CD4-positive, alpha-beta memory T cell (primary cell): ENCODE measurements around the gene TXN2. TPM values are rescaled to one million over a fixed set of nuclear protein-coding genes. Genes with fewer than 3 reads are reported as not detected.
"Not testable (repeated sequence)": the region's sequence is repeated elsewhere in the genome, so short reads cannot be mapped to it uniquely, and the experiment has no call there.

Source experiments
- CTCF ChIA-PET: fragments of 350-600 bp; sonication (Branson Sonifier 250); formaldehyde crosslinking; loops from one replicate; lab custom pipeline; 2021; ENCODE audit warnings: inconsistent platforms; ENCODE audit not compliant: partially characterized antibody; lab: Charles Lee
- POLR2A ChIA-PET: fragments of 350-600 bp; sonication (Branson Sonifier 250); formaldehyde crosslinking; loops from one replicate; lab custom pipeline; 2021; ENCODE audit not compliant: partially characterized antibody; lab: Charles Lee
- DNase-seq, 5 donors: peaks; one replicate each; pipeline versions ENCODE4 v3.0.0 to v3.0.0-alpha.2; 2020 to 2022; ENCODE audit warnings: mixed read lengths in 1 of 5
- H3K27ac ChIP-seq: one replicate; pipeline ENCODE4 v1.7.0; 2013; ENCODE audit warnings: low read depth, low read length
- H3K27me3 ChIP-seq: 2 replicates; pipeline ENCODE4 v1.7.0; 2013; ENCODE audit warnings: mild to moderate bottlenecking, low read length, moderate library complexity; ENCODE audit not compliant: insufficient read depth
- H3K36me3 ChIP-seq: 2 replicates; pipeline ENCODE4 v1.7.0; 2013; ENCODE audit warnings: mild to moderate bottlenecking, low read length, moderate library complexity; ENCODE audit not compliant: insufficient read depth
- H3K4me1 ChIP-seq: 2 replicates; pipeline ENCODE4 v1.7.0; 2013; ENCODE audit warnings: mild to moderate bottlenecking, low read length, moderate library complexity; ENCODE audit not compliant: insufficient read depth
- H3K4me3 ChIP-seq, 2 donors: one replicate each; pipeline ENCODE4 v1.7.0; 2013; ENCODE audit warnings: low read length in 2 of 2, mild to moderate bottlenecking in 1 of 2
- H3K9me3 ChIP-seq, 2 donors: one replicate each; pipeline ENCODE4 v1.7.0; 2013; ENCODE audit warnings: low read length in 2 of 2, control low read depth in 1 of 2; ENCODE audit not compliant: control insufficient read depth in 1 of 2
- H3K27ac Mint-ChIP-seq, 7 donors: one replicate each; pipeline ENCODE4 v1.8.0; 2020 to 2021; ENCODE audit warnings: mixed read lengths in 7 of 7, mild to moderate bottlenecking in 6 of 7, inconsistent platforms in 3 of 7, moderate library complexity in 3 of 7
- H3K27me3 Mint-ChIP-seq, 2 donors: one replicate each; pipeline ENCODE4 v1.8.0; 2020 to 2021; ENCODE audit warnings: mixed read lengths in 2 of 2
- H3K36me3 Mint-ChIP-seq, 2 donors: one replicate each; pipeline ENCODE4 v1.8.0; 2020 to 2021; ENCODE audit warnings: mixed read lengths in 2 of 2, inconsistent platforms in 1 of 2, mild to moderate bottlenecking in 1 of 2
- H3K4me1 Mint-ChIP-seq, 4 donors: one replicate each; pipeline ENCODE4 v1.8.0; 2020 to 2021; ENCODE audit warnings: mixed read lengths in 4 of 4, mild to moderate bottlenecking in 1 of 4
- H3K4me3 Mint-ChIP-seq, 8 donors: one replicate each; pipeline ENCODE4 v1.8.0; 2020 to 2021; ENCODE audit warnings: mixed read lengths in 8 of 8, mild to moderate bottlenecking in 7 of 8, moderate library complexity in 6 of 8, inconsistent platforms in 3 of 8
- H3K9me3 Mint-ChIP-seq, 8 donors: one replicate each; pipeline ENCODE4 v1.8.0; 2020 to 2021; ENCODE audit warnings: mixed read lengths in 8 of 8, mild to moderate bottlenecking in 5 of 8, inconsistent platforms in 3 of 8, moderate library complexity in 1 of 8
- intact Hi-C: fragments of 100-400 bp; cut with micrococcal nuclease; formaldehyde crosslinking; loops from one replicate; pipeline ENCODE4 v1.15.1; 2023
- polyA plus RNA-seq, 2 donors: library from polyadenylated mRNA; unstranded; fragments of 300-500 nt; fragmentation: Illumina TruSeq; gene quantifications; one replicate each; pipeline ENCODE4 v1.2.3, GENCODE V29; 2021
- total RNA-seq, 2 experiments: library from RNA; stranded (reverse); gene quantifications; one replicate each; pipeline ENCODE4 v1.2.3, GENCODE V29; 2021

The TXN2 gene
- total and polyA plus RNA-seq, 4 experiments from 2014 or later = 33.5 to 148 (median 68.6) TPM

GRCh38 chr22:36452250-36452977, 29.0 kb downstream of the TXN2 start:
- Mint-ChIP-seq H3K4me3 (peak overlapping the region; percentile 29 to 80 (median 66)), H3K36me3 (no peaks in the 10 kb centered on the region), H3K9me3 (no peaks in the 10 kb centered on the region), H3K4me1 (peaks cover 36 to 68% (median 53%) of the 10 kb centered on the region in 4 donors), H3K27me3 (no peaks in the 10 kb centered on the region), H3K27ac (peak overlapping the region; percentile 93 to 98 (median 95))
- Histone ChIP-seq H3K9me3 (no peaks in the 10 kb centered on the region), H3K4me1 (peaks cover 78% of the 10 kb centered on the region), H3K4me3 (peak overlapping the region in 1 of 2 donors; percentile 38), H3K27ac (peak overlapping the region; percentile 66), H3K36me3 (no peaks in the 10 kb centered on the region), H3K27me3 (no peaks in the 10 kb centered on the region)
- DNase-seq = no peak
- POLR2A ChIA-PET = interaction anchor here (0.7 to 7.0 kb wide), 24 partner anchors 13 to 166 kb away, joined by 3 to 94 read pairs (median 4); partner anchors contain the start of genes FOXRED2, MYH9 and TXN2
- intact Hi-C loops = no loop called here
- CTCF ChIA-PET = interaction anchor here (1.0 to 1.9 kb wide), 6 partner anchors 17 to 119 kb away, joined by 3 to 7 read pairs (median 4); no protein-coding TSS in a partner anchor

- peak overlapping the region in 4 of 8 donors; percentile 21 to 47 (median 36) for H3K4me3 Mint-ChIP-seq
- H3K4me1 Mint-ChIP-seq = peaks cover 31 to 64% (median 47%) of the 10 kb centered on the region in 4 donors
- Histone ChIP-seq H3K27ac (peak overlapping the region; percentile 66), H3K4me1 (peaks cover 85% of the 10 kb centered on the region)
- H3K27me3 Mint-ChIP-seq, H3K36me3 ChIP-seq, H3K4me3 ChIP-seq, H3K36me3 Mint-ChIP-seq, H3K9me3 Mint-ChIP-seq, DNase-seq, H3K9me3 ChIP-seq, H3K27me3 ChIP-seq: not testable (repeated sequence)
- ChIA-PET CTCF (interaction anchor here (1.0 to 1.9 kb wide), 5 partner anchors 13 to 117 kb away, joined by 3 to 7 read pairs (median 4); no protein-coding TSS in a partner anchor), POLR2A (interaction anchor here (0.7 to 7.0 kb wide), 14 partner anchors 15 to 158 kb away, joined by 3 to 94 read pairs (median 6); partner anchors contain the start of genes FOXRED2 and MYH9)
- peak overlapping the region; percentile 93 to 98 (median 95) for H3K27ac Mint-ChIP-seq
- intact Hi-C loops = loop anchor here (1.0 kb wide), 3 partner anchors 16 to 63 kb away; no protein-coding TSS in a partner anchor
Observed at GRCh38 chr22:36450923-36451322, 30.5 kb downstream of the TXN2 start.

GRCh38 chr22:36449596-36450175, 31.8 kb downstream of the TXN2 start:
- H3K4me3 ChIP-seq = no peak overlapping the region
- peak overlapping the region; percentile 66 for H3K27ac ChIP-seq
- intact Hi-C loops = no loop called here
- H3K4me3 Mint-ChIP-seq = no peak overlapping the region
- no peak for DNase-seq
- H3K36me3 ChIP-seq = no peaks in the 10 kb centered on the region
- peaks cover 78% of the 10 kb centered on the region for H3K4me1 ChIP-seq
- H3K9me3 Mint-ChIP-seq = no peaks in the 10 kb centered on the region
- H3K9me3 ChIP-seq = no peaks in the 10 kb centered on the region
- H3K36me3 Mint-ChIP-seq = no peaks in the 10 kb centered on the region
- peaks cover 27 to 65% (median 46%) of the 10 kb centered on the region in 4 donors for H3K4me1 Mint-ChIP-seq
- H3K27me3 ChIP-seq = no peaks in the 10 kb centered on the region
- H3K27me3 Mint-ChIP-seq = no peaks in the 10 kb centered on the region
- peak overlapping the region in 6 of 7 donors; percentile 52 to 93 (median 86) for H3K27ac Mint-ChIP-seq
- CTCF ChIA-PET = interaction anchor here (0.7 kb wide), 1 partner anchor 78 kb away, joined by 3 read pairs; no protein-coding TSS in a partner anchor
- POLR2A ChIA-PET = interaction anchor here (1.0 to 7.0 kb wide), 5 partner anchors 27 to 80 kb away, joined by 3 to 94 read pairs (median 4); partner anchors contain the start of gene MYH9

GRCh38 chr22:36447632-36448031, 33.8 kb downstream of the TXN2 start:
- H3K27ac Mint-ChIP-seq = peak overlapping the region in 5 of 7 donors; percentile 37 to 81 (median 79)
- DNase-seq = no peak
- POLR2A ChIA-PET = interaction anchor here (1.1 to 1.5 kb wide), 3 partner anchors 8 to 60 kb away, joined by 3 to 7 read pairs (median 5); partner anchors contain the start of gene MYH9
- no peaks in the 10 kb centered on the region for H3K9me3 ChIP-seq
- no peaks in the 10 kb centered on the region for H3K36me3 Mint-ChIP-seq
- no peaks in the 10 kb centered on the region for H3K27me3 Mint-ChIP-seq
- H3K9me3 Mint-ChIP-seq = no peaks in the 10 kb centered on the region
- H3K4me3 Mint-ChIP-seq = no peak overlapping the region
- CTCF ChIA-PET = interaction anchor here (1.0 to 1.3 kb wide), 3 partner anchors 23 to 116 kb away, joined by 3 to 4 read pairs (median 4); no protein-coding TSS in a partner anchor
- no peaks in the 10 kb centered on the region for H3K36me3 ChIP-seq
- H3K4me3 ChIP-seq = no peak overlapping the region
- no peak overlapping the region for H3K27ac ChIP-seq
- H3K4me1 Mint-ChIP-seq = peaks cover 24 to 55% (median 37%) of the 10 kb centered on the region in 4 donors
- peaks cover 59% of the 10 kb centered on the region for H3K4me1 ChIP-seq
- no peaks in the 10 kb centered on the region for H3K27me3 ChIP-seq
- intact Hi-C loops = no loop called here

- Mint-ChIP-seq H3K36me3 (no peaks in the 10 kb centered on the region), H3K27me3 (no peaks in the 10 kb centered on the region), H3K27ac (peak overlapping the region in 3 of 7 donors; percentile 29 to 50 (median 30)), H3K4me1 (peaks cover 14 to 41% (median 22%) of the 10 kb centered on the region in 4 donors), H3K9me3 (no peaks in the 10 kb centered on the region), H3K4me3 (peak overlapping the region in 1 of 8 donors; percentile 20)
- no peaks in the 10 kb centered on the region for H3K9me3 ChIP-seq
- no peaks in the 10 kb centered on the region for H3K36me3 ChIP-seq
- no peak overlapping the region for H3K4me3 ChIP-seq
- no peak overlapping the region for H3K27ac ChIP-seq
- intact Hi-C loops = no loop called here
- peaks cover 37% of the 10 kb centered on the region for H3K4me1 ChIP-seq
- DNase-seq = no peak
- H3K27me3 ChIP-seq = no peaks in the 10 kb centered on the region
- ChIA-PET CTCF (no interaction called here), POLR2A (interaction anchor here (1.1 kb wide), 1 partner anchor 297 kb away, joined by 3 read pairs; no protein-coding TSS in a partner anchor)
Observed at GRCh38 chr22:36445158-36445668, 36.2 kb downstream of the TXN2 start.

GRCh38 chr22:36443198-36443770, 38.2 kb downstream of the TXN2 start:
- Mint-ChIP-seq H3K4me1 (peaks cover 12 to 29% (median 21%) of the 10 kb centered on the region in 4 donors), H3K9me3 (no peaks in the 10 kb centered on the region), H3K27me3 (no peaks in the 10 kb centered on the region), H3K4me3 (no peak overlapping the region), H3K27ac (no peak overlapping the region), H3K36me3 (no peaks in the 10 kb centered on the region)
- Histone ChIP-seq H3K4me3 (no peak overlapping the region), H3K27me3 (no peaks in the 10 kb centered on the region), H3K9me3 (no peaks in the 10 kb centered on the region), H3K36me3 (no peaks in the 10 kb centered on the region), H3K4me1 (peaks cover 18% of the 10 kb centered on the region), H3K27ac (no peak overlapping the region)
- intact Hi-C loops = no loop called here
- ChIA-PET POLR2A (interaction anchor here (1.0 to 1.2 kb wide), 3 partner anchors 33 to 86 kb away, joined by 3 read pairs; no protein-coding TSS in a partner anchor), CTCF (no interaction called here)
- no peak for DNase-seq
